GM10847 (cell line): ENCODE results near the gene CRB1.

Experiments used
- POLR2A ChIP-seq: IDR thresholded peaks from 2 replicates; pipeline ENCODE4 v1.6.1; 2011; ENCODE audit not compliant: insufficient read length; ENCODE audit errors: extremely low read depth

The CRB1 gene

GRCh38 chr1:197320991-197321531 lies 53.0 kb downstream of the CRB1 start:
- TF ChIP-seq POLR2A, result no peak

GRCh38 chr1:197321811-197322210 lies 53.8 kb downstream of the CRB1 start:
- no peak for TF ChIP-seq POLR2A

GRCh38 chr1:197327776-197328364 lies 59.8 kb downstream of the CRB1 start:
- no peak for TF ChIP-seq POLR2A

GRCh38 chr1:197330213-197330612 lies 62.2 kb downstream of the CRB1 start:
- no peak for TF ChIP-seq POLR2A

GRCh38 chr1:197331565-197331964 lies 63.5 kb downstream of the CRB1 start:
- no peak for TF ChIP-seq POLR2A

GRCh38 chr1:197333041-197333440 lies 65.0 kb downstream of the CRB1 start:
- no peak for TF ChIP-seq POLR2A

GRCh38 chr1:197336571-197336970 lies 68.5 kb downstream of the CRB1 start:
- no peak for TF ChIP-seq POLR2A

GRCh38 chr1:197339106-197340060 lies 71.3 kb downstream of the CRB1 start:
- no peak for TF ChIP-seq POLR2A

- no peak for TF ChIP-seq POLR2A
Measured at GRCh38 chr1:197341626-197342025, 73.6 kb downstream of the CRB1 start.

- TF ChIP-seq POLR2A, result no peak
Measured at GRCh38 chr1:197342044-197342565, 74.1 kb downstream of the CRB1 start.

- no peak for TF ChIP-seq POLR2A
Measured at GRCh38 chr1:197342669-197343068, 74.6 kb downstream of the CRB1 start.

- no peak for TF ChIP-seq POLR2A
Measured at GRCh38 chr1:197343663-197344273, 75.7 kb downstream of the CRB1 start.

- TF ChIP-seq POLR2A, result no peak
Measured at GRCh38 chr1:197351821-197352440, 83.9 kb downstream of the CRB1 start.

- TF ChIP-seq POLR2A, result no peak
Measured at GRCh38 chr1:197355248-197355995, 87.4 kb downstream of the CRB1 start.
